PC-9 (cell line): ENCODE measurements around the gene SLIT1.

Source experiments
- CTCF ChIP-seq: fragments of 200-600 bp; sonication (generic); conservative IDR thresholded peaks from 2 replicates; pipeline ENCODE4 v1.6.1; 2017; ENCODE audit warnings: mixed run types, antibody characterized with exemption, mild to moderate bottlenecking, moderate library complexity
- EZH2 ChIP-seq: fragments of 200-600 bp; sonication (generic); IDR thresholded peaks from 2 replicates; pipeline ENCODE4 v1.8.0; 2017; ENCODE audit warnings: antibody characterized with exemption, low read depth

GRCh38 chr10:97138846-97139245 lies 46.9 kb downstream of the SLIT1 start:
- TF ChIP-seq CTCF (no peak), EZH2 (no peak)
